GM19193 (cell line): ENCODE measurements around the gene SERPINC1.
A peak's percentile ranks its signal among the peaks of the same experiment; 100 is the strongest.

Experiments
- POLR2A ChIP-seq: IDR thresholded peaks from 4 replicates; pipeline ENCODE4 v1.6.1; 2011; ENCODE audit not compliant: insufficient read depth, insufficient read length; ENCODE audit errors: extremely low read depth

The SERPINC1 gene

GRCh38 chr1:173900427-173900826 is 16.7 kb downstream of the SERPINC1 start:
- no peak for TF ChIP-seq POLR2A

- no peak for TF ChIP-seq POLR2A
These were observed 22.9 kb downstream of the SERPINC1 start for GRCh38 chr1:173894189-173894588.

- TF ChIP-seq POLR2A, result no peak
These were observed 23.5 kb downstream of the SERPINC1 start for GRCh38 chr1:173893611-173894010.

GRCh38 chr1:173889885-173890284 is 27.2 kb downstream of the SERPINC1 start:
- TF ChIP-seq POLR2A, result no peak

- TF ChIP-seq POLR2A, result no peak
These were observed 28.4 kb downstream of the SERPINC1 start for GRCh38 chr1:173888749-173889148.

- no peak for TF ChIP-seq POLR2A
These were observed 29.5 kb downstream of the SERPINC1 start for GRCh38 chr1:173887627-173888026.

GRCh38 chr1:173886746-173887611 is 30.1 kb downstream of the SERPINC1 start:
- no peak for TF ChIP-seq POLR2A

- TF ChIP-seq POLR2A, result no peak
These were observed 32.4 kb downstream of the SERPINC1 start for GRCh38 chr1:173884701-173885100.

GRCh38 chr1:173878251-173878650 is 38.9 kb downstream of the SERPINC1 start:
- no peak for TF ChIP-seq POLR2A

- TF ChIP-seq POLR2A, result no peak
These were observed 40.4 kb downstream of the SERPINC1 start for GRCh38 chr1:173876732-173877131.

- no peak for TF ChIP-seq POLR2A
These were observed 45.6 kb downstream of the SERPINC1 start for GRCh38 chr1:173871500-173871899.

GRCh38 chr1:173871091-173871490 is 46.0 kb downstream of the SERPINC1 start:
- TF ChIP-seq POLR2A, result no peak

- peak; percentile 63 for TF ChIP-seq POLR2A
These were observed 46.7 kb downstream of the SERPINC1 start for GRCh38 chr1:173870252-173871075.

- no peak for TF ChIP-seq POLR2A
These were observed 48.1 kb downstream of the SERPINC1 start for GRCh38 chr1:173869021-173869359.

- TF ChIP-seq POLR2A, result no peak
These were observed 48.7 kb downstream of the SERPINC1 start, which contains the start of gene ZBTB37 for GRCh38 chr1:173868266-173869020. Gene ZBTB37 (plus strand): TSS chr1:173868380. CDS start chr1:173870226, 1,846 bp downstream.
